ENCODE measurements around the gene KIF21A.

KIF21A gene

DNA sequence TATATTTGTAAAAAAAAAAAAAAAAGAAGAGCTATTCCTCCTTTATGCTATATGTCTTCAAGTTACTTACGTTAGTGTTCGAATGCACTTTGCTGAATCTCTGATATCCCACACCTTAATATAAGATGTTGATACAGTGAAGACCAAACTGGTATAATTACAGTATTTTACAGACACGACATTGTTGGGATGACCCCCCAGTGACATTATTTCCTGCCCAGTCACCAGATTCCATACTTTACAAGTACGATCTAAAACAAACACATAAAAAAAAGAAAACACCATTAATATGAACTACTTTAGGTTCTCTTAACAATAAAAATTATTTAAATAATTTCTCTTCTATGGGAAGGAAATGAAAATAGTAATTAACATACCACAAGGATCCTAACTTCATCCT is 133.4 kb downstream of the KIF21A start:
- DNase-seq (ENCODE audit: low read depth in 1 of 2, low spot score in 1 of 2): no peak
- H3K4me3 ChIP-seq (replicated peaks; ENCODE audit: insufficient read depth, low read length): no peak overlapping the region
- H3K27me3 ChIP-seq (ENCODE audit: insufficient read depth, poor library complexity, severe bottlenecking): no peaks in the 10 kb centered on the region
- TF ChIP-seq SPI1 (IDR thresholded peaks at IDR 0.05; ENCODE audit: borderline replicate concordance, low read depth) (no peak), POLR2AphosphoS5 (IDR thresholded peaks at IDR 0.05; ENCODE audit: low read depth) (no peak)
- H3K27ac ChIP-seq (replicated peaks): no peak overlapping the region

DNA sequence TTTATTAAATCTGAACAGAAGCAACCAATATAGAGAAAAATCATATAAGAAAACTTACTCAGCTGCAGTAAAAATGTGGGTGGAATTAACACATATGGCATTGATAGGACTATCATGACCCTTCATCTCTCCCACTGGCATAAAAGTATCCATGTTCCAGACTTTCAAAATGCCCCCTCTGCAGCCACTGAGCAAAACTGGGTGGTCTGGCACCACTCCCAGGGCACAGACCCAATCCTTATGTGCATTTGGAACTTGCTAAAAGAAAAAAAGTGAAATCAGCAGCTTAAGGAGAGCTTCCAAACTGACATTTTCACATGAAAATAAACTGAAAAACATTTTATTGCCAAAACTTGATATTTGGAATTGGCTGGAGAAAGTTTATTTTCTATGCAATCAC is 141.5 kb downstream of the KIF21A start:
- Histone ChIP-seq H3K27me3 (ENCODE audit: insufficient read depth, poor library complexity, severe bottlenecking) (no peaks in the 10 kb centered on the region), H3K27ac (replicated peaks) (no peak overlapping the region)

DNA sequence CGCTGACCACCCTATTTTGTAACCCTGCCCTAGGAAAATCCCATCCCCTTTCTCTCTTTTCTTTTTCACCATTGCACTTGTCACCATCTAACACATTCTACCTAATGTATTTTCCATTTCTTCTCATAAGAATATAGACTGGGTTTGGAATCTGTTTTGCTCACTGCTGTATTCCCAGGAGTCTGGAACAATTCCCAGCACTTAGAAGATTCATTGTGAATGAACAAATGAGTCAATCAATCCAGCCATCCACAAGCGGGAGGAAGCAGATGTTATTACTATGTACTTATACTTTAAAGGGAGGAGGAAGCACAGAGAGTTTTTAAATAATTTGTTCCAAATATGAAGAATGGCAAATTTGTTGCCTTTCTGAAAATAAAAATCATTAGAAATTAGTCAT is 142.1 kb downstream of the KIF21A start:
- Histone ChIP-seq H3K27me3 (ENCODE audit: insufficient read depth, poor library complexity, severe bottlenecking) (no peaks in the 10 kb centered on the region), H3K4me3 (replicated peaks; ENCODE audit: insufficient read depth, low read length) (no peak overlapping the region), H3K27ac (replicated peaks) (no peak overlapping the region)
- no peak for TF ChIP-seq POLR2AphosphoS5 (IDR thresholded peaks at IDR 0.05; ENCODE audit: low read depth)
- TF ChIP-seq GABPA (IDR thresholded peaks at IDR 0.05; ENCODE audit: low read depth): no peak
- TF ChIP-seq, protein P1, sequence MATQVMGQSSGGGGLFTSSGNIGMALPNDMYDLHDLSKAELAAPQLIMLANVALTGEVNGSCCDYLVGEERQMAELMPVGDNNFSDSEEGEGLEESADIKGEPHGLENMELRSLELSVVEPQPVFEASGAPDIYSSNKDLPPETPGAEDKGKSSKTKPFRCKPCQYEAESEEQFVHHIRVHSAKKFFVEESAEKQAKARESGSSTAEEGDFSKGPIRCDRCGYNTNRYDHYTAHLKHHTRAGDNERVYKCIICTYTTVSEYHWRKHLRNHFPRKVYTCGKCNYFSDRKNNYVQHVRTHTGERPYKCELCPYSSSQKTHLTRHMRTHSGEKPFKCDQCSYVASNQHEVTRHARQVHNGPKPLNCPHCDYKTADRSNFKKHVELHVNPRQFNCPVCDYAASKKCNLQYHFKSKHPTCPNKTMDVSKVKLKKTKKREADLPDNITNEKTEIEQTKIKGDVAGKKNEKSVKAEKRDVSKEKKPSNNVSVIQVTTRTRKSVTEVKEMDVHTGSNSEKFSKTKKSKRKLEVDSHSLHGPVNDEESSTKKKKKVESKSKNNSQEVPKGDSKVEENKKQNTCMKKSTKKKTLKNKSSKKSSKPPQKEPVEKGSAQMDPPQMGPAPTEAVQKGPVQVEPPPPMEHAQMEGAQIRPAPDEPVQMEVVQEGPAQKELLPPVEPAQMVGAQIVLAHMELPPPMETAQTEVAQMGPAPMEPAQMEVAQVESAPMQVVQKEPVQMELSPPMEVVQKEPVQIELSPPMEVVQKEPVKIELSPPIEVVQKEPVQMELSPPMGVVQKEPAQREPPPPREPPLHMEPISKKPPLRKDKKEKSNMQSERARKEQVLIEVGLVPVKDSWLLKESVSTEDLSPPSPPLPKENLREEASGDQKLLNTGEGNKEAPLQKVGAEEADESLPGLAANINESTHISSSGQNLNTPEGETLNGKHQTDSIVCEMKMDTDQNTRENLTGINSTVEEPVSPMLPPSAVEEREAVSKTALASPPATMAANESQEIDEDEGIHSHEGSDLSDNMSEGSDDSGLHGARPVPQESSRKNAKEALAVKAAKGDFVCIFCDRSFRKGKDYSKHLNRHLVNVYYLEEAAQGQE (IDR thresholded peaks at IDR 0.05; ENCODE audit: insufficient replicate concordance, low read depth): no peak
- TF ChIP-seq SPI1 (IDR thresholded peaks at IDR 0.05; ENCODE audit: borderline replicate concordance, low read depth): no peak
- TF ChIP-seq, protein P2, sequence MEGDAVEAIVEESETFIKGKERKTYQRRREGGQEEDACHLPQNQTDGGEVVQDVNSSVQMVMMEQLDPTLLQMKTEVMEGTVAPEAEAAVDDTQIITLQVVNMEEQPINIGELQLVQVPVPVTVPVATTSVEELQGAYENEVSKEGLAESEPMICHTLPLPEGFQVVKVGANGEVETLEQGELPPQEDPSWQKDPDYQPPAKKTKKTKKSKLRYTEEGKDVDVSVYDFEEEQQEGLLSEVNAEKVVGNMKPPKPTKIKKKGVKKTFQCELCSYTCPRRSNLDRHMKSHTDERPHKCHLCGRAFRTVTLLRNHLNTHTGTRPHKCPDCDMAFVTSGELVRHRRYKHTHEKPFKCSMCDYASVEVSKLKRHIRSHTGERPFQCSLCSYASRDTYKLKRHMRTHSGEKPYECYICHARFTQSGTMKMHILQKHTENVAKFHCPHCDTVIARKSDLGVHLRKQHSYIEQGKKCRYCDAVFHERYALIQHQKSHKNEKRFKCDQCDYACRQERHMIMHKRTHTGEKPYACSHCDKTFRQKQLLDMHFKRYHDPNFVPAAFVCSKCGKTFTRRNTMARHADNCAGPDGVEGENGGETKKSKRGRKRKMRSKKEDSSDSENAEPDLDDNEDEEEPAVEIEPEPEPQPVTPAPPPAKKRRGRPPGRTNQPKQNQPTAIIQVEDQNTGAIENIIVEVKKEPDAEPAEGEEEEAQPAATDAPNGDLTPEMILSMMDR (IDR thresholded peaks at IDR 0.05; ENCODE audit: insufficient read depth, low read length): no peak
- no peak for DNase-seq (ENCODE audit: low read depth in 1 of 2, low spot score in 1 of 2)

More for the DNA sequence above, 141.5 kb downstream of the KIF21A start:
- no peak for TF ChIP-seq GABPA (IDR thresholded peaks at IDR 0.05; ENCODE audit: low read depth)
- TF ChIP-seq SPI1 (IDR thresholded peaks at IDR 0.05; ENCODE audit: borderline replicate concordance, low read depth): no peak
- TF ChIP-seq POLR2AphosphoS5 (IDR thresholded peaks at IDR 0.05; ENCODE audit: low read depth): no peak
- TF ChIP-seq, protein P1 (IDR thresholded peaks at IDR 0.05; ENCODE audit: insufficient replicate concordance, low read depth): no peak
- TF ChIP-seq, protein P2 (IDR thresholded peaks at IDR 0.05; ENCODE audit: insufficient read depth, low read length): no peak
- DNase-seq (ENCODE audit: low read depth in 1 of 2, low spot score in 1 of 2): no peak
- no peak overlapping the region for H3K4me3 ChIP-seq (replicated peaks; ENCODE audit: insufficient read depth, low read length)

DNA sequence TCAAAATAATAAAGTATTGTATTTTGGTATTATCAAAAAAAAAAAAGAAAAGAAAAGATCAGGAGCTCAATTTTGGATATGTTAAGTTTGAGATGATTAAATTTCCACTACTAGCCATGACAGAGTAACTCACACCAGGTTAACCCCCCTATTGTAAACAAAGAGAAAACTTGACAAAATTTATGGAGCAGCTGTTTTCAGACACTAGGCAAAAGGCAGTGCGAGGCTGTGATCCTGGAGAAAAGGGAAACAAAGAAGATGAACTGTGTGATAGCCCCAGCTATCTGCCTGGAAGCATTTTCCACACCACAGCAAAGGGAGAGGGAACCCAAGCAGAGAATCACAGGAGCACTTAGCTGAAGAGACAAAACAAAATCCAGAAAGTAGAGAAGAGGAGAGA is 145.0 kb downstream of the KIF21A start:
- Histone ChIP-seq H3K4me3 (replicated peaks; ENCODE audit: insufficient read depth, low read length) (no peak overlapping the region), H3K27ac (replicated peaks) (no peak overlapping the region), H3K27me3 (ENCODE audit: insufficient read depth, poor library complexity, severe bottlenecking) (no peaks in the 10 kb centered on the region)
- DNase-seq (ENCODE audit: low read depth in 1 of 2, low spot score in 1 of 2): no peak
- TF ChIP-seq SPI1 (IDR thresholded peaks at IDR 0.05; ENCODE audit: borderline replicate concordance, low read depth) (no peak), GABPA (IDR thresholded peaks at IDR 0.05; ENCODE audit: low read depth) (no peak), POLR2AphosphoS5 (IDR thresholded peaks at IDR 0.05; ENCODE audit: low read depth) (no peak)
- TF ChIP-seq, protein P1 (IDR thresholded peaks at IDR 0.05; ENCODE audit: insufficient replicate concordance, low read depth): no peak
- TF ChIP-seq, protein P2 (IDR thresholded peaks at IDR 0.05; ENCODE audit: insufficient read depth, low read length): no peak
